HG03439 (cell line): ENCODE data around the gene NDUFAF2.
"Not testable (repeated sequence)": the region's sequence is repeated elsewhere in the genome, so short reads cannot be mapped to it uniquely, and the experiment has no call there.

Source experiments
- ATAC-seq: cut with Tn5 transposase; IDR thresholded peaks from one replicate; pipeline ENCODE4 v1.9.1; 2021; ENCODE audit warnings: mild to moderate bottlenecking, moderate library complexity; ENCODE audit not compliant: unreplicated experiment

Gene NDUFAF2

DNA sequence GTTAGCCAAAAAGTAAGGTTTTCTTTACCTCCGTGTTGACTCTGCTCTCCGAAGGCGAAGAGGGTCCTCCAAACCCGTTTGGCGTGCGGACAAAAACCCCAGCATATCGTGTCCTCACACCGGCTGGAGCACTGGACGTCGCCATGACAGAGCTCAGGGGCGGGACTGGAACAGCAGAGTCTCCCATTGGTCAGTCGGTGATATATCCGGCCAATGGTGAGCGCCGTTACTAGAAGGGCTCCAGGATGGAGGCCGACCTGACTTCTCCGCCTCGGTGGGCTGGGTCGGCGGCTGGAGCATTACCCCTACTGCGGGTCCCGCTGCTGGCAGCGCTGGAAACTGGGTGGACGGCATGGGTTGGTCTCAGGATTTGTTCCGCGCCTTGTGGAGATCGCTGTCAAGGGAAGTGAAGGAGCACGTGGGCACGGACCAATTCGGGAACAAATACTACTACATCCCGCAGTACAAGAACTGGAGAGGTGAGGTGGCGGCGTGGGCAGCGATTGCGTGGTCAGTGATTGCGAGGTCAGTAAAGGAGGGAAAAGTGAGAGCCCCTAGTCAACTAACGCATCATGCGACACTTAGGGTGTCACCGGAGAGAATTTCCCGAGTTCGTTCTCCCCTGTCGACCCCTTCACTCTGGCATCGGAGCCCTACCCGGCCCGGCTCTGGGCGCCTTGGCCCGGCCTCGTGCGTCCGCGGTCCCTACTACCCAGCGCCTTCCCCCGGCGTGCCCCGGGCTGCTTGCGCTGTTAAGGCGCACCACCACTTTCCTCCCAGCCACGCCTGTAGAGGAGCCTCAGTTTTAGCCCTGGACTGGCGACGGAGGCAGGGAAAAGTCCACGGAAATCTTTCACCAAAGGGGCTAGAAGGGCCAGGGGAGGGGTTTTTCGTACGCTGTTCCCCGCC lies at the start of gene NDUFAF2, which contains the start of gene ERCC8:
TSS of gene NDUFAF2 (plus strand) at position 302 of the 909 bp plus-strand sequence. CDS start at position 353, 51 bp downstream.
TSS of gene ERCC8 (minus strand) at position 167 of the 909 bp plus-strand sequence. CDS start at position 105, 62 bp downstream.
- peak; percentile 99 for ATAC-seq

DNA sequence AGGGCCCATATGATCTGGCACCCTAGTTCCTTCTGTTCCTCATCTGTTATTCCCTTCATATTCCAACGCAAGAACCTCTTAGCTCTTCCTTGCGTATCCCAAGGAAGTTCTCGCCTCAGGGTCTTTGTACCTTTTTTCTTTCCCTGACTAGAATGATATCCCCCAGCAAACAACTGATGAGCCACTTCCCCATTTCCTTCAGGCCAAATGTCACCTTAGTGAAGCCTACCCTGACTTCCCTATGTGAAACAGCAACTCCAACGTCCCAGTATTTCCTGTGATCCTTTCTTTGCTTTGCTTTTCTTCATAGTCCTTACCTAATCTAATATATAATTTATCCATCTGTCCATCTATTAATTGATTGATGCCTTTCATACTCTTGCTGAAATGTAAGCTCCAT lies 48.0 kb upstream of the NDUFAF2 start:
- no peak for ATAC-seq

- ATAC-seq = no peak
Observed at GRCh38 chr5:60903356-60903755, 41.6 kb upstream of the NDUFAF2 start.

GRCh38 chr5:60916646-60917045 lies 28.4 kb upstream of the NDUFAF2 start:
- no peak for ATAC-seq

DNA sequence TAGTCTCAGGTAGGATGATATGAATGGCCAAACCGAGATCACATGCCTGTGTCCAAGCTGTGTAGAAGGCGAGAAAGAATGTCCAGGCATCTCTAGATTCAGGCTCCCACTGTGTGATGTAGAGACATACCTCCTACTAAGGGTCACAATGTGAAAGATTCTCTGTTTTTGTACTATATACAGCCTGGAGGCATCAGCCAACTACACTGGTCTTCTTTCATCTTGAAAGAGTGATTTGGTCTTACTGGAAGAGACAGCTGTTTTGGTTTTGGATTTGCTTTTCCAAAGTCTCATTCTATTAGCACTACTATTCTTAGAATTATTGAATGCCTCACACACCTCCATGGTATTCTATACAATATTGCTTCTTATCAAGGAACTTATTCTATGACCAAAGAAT lies 26.5 kb upstream of the NDUFAF2 start:
- ATAC-seq = no peak

DNA sequence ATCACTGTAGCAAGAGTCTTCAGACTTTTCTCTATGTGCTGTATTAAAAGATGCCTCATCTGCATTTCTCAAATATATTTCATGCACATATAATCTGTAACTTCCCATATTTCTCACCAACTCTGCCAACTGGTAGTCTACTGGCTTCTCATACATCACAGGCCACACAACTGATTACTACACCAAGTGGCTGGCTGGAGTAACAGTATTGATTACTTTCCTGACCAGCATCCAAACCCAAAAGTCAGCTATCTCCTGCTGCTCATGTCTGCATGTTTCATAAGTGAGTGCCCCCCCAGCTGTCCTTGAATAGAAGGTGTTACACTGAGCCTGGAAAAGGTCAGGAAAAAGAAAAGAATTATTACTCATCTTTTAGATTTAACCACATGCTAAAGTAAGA lies 17.6 kb upstream of the NDUFAF2 start:
- ATAC-seq = no peak

DNA sequence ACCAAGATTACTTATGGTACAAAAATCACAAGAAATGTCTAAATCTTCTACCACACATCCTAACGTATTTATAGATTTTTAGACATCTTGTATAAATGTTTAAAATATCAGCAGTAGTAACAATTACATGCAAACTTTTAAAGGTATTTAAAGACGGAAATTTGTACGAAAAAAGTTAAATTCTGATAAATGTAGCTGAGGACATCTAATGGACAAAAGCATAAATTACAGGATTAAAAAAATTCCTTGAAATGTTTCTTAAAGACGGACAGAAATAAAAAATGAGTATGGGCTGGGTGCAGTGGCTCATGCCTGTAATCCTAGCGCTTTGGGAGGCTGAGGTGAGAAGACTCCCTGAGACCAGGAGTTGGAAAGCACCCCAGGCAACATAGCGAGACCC lies 16.0 kb upstream of the NDUFAF2 start:
- no peak for ATAC-seq

- no peak for ATAC-seq
Observed at GRCh38 chr5:60943624-60944023, 1.4 kb upstream of the NDUFAF2 start.

- peak; percentile 25 for ATAC-seq
Observed at GRCh38 chr5:60945813-60946187, 795 bp downstream of the NDUFAF2 start.

DNA sequence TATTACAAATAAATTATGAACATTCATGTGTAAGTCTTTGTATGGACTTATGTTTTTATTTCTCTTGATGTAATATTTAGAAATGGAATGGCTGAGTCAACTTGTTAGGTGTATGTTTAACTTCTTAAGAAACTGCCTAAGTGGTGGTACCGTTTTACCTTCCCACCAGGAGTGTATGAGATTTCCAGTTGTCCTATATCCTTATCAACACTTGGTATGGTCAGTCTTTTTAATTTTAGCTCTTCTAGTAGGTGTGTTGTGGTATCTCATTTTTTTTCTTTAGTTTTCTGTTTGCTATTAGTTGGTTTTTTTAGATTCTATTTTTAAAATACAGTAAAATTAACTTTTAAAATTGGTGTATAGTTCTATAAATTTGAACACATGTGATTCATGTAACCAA lies 3.7 kb downstream of the NDUFAF2 start:
- ATAC-seq = no peak

DNA sequence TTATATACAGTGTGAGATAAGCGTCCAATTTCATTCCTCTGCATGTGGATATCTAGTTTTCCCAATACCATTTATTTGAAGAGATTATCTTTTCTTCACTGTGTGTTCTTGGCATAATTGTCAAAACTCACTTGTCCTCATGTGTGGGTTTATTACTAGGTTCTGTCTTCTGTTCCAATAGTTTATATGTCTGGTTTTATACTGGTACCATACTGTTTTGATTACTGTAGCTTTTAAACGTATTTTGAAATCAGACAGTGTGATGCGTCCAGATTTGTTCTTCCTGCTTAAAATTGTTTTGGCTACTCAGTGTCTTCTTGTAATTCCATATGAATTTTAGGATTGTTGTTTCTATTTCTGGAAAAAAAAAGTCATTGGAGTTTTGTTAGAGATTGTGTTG lies 10.2 kb downstream of the NDUFAF2 start:
- no peak for ATAC-seq

DNA sequence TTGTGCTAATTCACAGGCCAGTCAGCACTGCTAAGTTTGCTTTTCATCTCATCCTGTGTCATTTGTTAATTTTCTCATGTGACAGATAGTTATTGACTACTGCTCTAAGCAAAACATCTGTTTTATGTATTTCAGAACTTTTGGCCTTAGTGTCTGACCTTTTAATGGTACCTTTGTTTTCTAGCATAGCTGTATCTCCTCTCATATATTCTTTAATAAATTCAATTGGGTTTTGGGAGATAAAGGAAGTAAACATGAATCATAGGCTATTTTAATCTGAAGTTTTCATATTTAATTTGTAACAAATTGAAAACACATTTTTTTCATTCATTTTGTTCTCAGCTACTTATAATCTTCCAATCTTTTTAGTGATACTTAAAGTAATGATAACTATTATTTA lies 13.1 kb downstream of the NDUFAF2 start:
- no peak for ATAC-seq

DNA sequence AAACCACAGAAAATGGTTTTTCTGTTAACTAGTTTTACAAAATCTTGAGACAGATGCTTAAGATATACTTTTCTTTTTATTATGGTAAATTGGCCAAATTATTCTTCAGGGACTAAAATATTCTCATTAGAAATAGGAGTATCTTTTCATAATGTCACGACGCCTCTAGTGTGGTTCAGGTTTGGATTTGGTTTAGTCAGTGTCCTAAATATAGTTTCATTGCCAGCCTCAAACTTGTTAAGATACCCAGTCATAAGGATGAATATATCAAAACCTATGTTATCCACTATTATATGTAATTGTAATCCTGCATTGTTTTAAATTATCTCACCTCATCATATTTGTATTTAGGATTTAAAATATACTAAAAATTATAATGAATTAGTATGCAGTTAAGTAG lies 13.7 kb downstream of the NDUFAF2 start:
- ATAC-seq = no peak

DNA sequence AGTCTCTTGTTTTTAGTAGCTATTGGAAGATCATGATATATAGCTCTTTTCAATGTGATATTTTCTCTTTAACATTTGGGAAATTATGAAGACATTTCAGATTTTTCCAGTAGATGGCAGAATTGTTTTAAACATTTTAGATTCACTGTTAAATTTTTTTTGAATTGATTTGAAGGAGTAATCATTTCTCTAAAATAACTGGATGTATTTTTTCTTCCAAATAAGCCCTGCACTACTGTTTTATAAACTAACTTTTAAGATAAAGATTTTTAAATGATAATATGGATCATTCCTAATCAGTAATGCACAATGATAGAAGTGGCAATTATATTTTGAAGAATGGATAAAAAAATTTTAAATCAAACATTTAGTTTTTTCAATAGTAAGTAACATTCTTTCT lies 14.2 kb downstream of the NDUFAF2 start:
- ATAC-seq = no peak

GRCh38 chr5:60960591-60960990 lies 15.6 kb downstream of the NDUFAF2 start:
- no peak for ATAC-seq

DNA sequence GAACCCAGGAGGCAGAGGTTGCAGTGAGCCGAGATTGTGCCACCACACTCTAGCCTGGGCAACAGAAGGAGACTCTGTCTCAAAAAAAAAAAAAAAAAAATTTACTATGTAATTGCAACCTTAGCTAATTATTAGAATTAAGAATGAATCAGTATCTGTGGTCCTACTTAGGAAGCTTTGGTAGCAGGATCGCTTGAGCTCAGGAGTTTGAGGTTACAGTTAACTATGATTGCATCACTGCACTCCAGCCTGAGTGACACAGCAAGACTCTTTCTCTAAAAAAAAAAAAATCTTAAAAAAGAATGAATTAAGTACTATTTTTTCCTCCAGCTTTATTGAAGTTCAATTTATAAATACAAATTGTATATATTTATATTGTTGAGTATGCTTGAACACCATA lies 16.7 kb downstream of the NDUFAF2 start:
- no peak for ATAC-seq

- no peak for ATAC-seq
Observed at GRCh38 chr5:60972231-60972630, 27.2 kb downstream of the NDUFAF2 start.

GRCh38 chr5:60977956-60978737 lies 33.1 kb downstream of the NDUFAF2 start:
- no peak for ATAC-seq

DNA sequence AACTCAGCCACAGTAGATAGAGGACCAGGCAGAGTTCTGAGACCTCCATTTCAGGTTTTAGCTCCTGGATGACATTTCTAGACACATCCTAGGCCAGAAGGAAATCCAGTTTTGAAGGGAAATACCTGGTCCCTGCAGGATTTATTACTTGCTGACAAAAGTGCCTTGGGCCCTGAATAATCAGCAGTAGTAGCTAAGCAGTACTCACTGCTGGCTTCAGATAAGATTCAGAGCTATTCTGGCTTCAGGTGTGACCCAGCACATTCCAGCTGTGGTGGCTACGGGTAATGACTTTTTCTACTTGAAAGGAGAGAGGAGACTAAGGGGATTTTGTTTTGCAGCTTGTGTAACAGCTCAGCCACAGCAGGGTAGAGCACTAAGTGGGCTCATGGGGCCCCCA lies 34.0 kb downstream of the NDUFAF2 start:
- no peak for ATAC-seq

- no peak for ATAC-seq
Observed at GRCh38 chr5:60980511-60980910, 35.5 kb downstream of the NDUFAF2 start.

DNA sequence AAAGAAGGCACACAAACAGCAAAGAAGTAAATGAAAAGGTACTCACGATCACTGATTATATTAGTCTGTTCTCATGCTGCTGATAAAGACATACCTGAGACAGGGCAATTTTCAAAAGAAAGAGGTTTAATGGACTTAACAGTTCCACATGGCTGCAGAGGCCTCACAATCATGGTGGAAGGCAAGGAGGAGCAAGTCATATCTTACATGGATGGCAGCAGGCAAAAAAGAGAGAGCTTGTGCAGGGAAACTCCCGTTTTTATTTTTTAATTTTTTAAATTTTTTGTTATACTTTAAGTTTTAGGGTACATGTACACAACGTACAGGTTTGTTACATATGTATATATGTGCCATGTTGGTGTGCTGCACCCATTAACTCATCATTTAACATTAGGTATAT lies 37.1 kb downstream of the NDUFAF2 start:
- not testable (repeated sequence) for ATAC-seq

- ATAC-seq = no peak
Observed at GRCh38 chr5:60989790-60990189, 44.8 kb downstream of the NDUFAF2 start.
